Measurements from ENCODE around the gene TRIB2. TPM values are rescaled to one million over a fixed set of nuclear protein-coding genes. Genes with fewer than 3 reads are reported as not detected.
"Not testable (repeated sequence)": the region's sequence is repeated elsewhere in the genome, so short reads cannot be mapped to it uniquely, and the experiment has no call there.

TRIB2 gene
- polyA plus RNA-seq, 1 of the 3 experiments (the other 2 are of a cell fraction), result 27.5 TPM

DNA sequence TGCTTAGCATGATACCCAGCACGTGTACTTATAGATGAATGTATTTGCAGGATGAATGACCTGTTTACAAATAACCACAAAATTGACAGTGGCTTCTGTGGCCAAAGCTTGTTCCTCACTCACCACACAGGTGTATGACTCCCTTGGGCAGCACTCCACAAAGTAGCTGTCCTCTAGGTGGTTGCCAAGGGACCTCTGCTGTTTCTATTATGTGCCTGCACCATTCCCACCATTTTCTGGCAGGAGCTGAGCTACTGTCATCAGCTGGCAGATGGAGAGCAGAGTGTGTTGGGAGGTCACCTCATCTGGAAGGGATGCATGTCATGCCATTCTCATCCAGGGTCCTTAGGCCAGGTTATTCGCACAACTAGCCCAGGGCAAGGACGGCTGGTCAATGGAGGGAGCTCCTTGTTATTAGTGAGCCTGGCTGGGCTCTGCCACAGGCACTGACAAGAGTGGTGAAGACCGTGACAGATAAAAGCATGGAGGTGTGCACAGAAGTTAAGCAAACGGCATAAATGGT, 37.1 kb upstream of the TRIB2 start:
- ChIA-PET POLR2A (no interaction called here), CTCF (interaction anchor here (0.9 to 1.9 kb wide), 2 partner anchors 9 to 13 kb away, joined by 4 read pairs; no protein-coding TSS in a partner anchor)
- Histone ChIP-seq H3K27me3 (ENCODE audit: insufficient read depth) (no peaks in the 10 kb centered on the region), H3K36me3 (replicated peaks in 1 of 2; ENCODE audit: control insufficient read depth in 1 of 2, insufficient read depth in 2 of 2, low read length in 1 of 2) (no peaks in the 10 kb centered on the region), H4K20me1 (ENCODE audit: insufficient read depth) (no peaks in the 10 kb centered on the region), H2AFZ (ENCODE audit: low read depth) (no peak overlapping the region), H3K9me2 (no peaks in the 10 kb centered on the region), H3K9ac (no peak overlapping the region), H3K27ac (ENCODE audit: low read depth in 2 of 2, low read length in 1 of 2) (no peak overlapping the region), H3K4me2 (no peak overlapping the region), H3K4me1 (ENCODE audit: control insufficient read depth in 1 of 2, insufficient read depth in 2 of 2, low read depth in 1 of 2, low read length in 1 of 2) (no peaks in the 10 kb centered on the region), H3K4me3 (ENCODE audit: low read depth in 2 of 2, low read length in 1 of 2) (no peak overlapping the region), H3K9me3 (no peaks in the 10 kb centered on the region), H3F3A (replicated peaks; ENCODE audit: insufficient read depth) (no peaks in the 10 kb centered on the region), H3K79me2 (ENCODE audit: insufficient read depth) (no peaks in the 10 kb centered on the region)
- WGBS (ENCODE audit: low lambda C conversion rate), result 77% methylated on average over 5 of the region's 5 CpGs
- DNase-seq, result no peak
- TF ChIP-seq MXI1 (IDR thresholded peaks at IDR 0.05; ENCODE audit: low read depth, low read length), result no peak
- TF ChIP-seq, protein P1, sequence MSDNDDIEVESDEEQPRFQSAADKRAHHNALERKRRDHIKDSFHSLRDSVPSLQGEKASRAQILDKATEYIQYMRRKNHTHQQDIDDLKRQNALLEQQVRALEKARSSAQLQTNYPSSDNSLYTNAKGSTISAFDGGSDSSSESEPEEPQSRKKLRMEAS (IDR thresholded peaks at IDR 0.05; ENCODE audit: low read depth), result no peak
- TF ChIP-seq MEF2A (IDR thresholded peaks at IDR 0.05; ENCODE audit: borderline replicate concordance, low read depth), result no peak
- TF ChIP-seq SIN3A (IDR thresholded peaks at IDR 0.05; ENCODE audit: borderline replicate concordance, low read depth, low read length), result no peak
- TF ChIP-seq TAF1 (IDR thresholded peaks at IDR 0.05; ENCODE audit: borderline replicate concordance, low read depth, low read length), result no peak
- TF ChIP-seq RCOR1 (IDR thresholded peaks at IDR 0.05; ENCODE audit: low read length), result no peak
- TF ChIP-seq, protein P2, sequence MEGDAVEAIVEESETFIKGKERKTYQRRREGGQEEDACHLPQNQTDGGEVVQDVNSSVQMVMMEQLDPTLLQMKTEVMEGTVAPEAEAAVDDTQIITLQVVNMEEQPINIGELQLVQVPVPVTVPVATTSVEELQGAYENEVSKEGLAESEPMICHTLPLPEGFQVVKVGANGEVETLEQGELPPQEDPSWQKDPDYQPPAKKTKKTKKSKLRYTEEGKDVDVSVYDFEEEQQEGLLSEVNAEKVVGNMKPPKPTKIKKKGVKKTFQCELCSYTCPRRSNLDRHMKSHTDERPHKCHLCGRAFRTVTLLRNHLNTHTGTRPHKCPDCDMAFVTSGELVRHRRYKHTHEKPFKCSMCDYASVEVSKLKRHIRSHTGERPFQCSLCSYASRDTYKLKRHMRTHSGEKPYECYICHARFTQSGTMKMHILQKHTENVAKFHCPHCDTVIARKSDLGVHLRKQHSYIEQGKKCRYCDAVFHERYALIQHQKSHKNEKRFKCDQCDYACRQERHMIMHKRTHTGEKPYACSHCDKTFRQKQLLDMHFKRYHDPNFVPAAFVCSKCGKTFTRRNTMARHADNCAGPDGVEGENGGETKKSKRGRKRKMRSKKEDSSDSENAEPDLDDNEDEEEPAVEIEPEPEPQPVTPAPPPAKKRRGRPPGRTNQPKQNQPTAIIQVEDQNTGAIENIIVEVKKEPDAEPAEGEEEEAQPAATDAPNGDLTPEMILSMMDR (IDR thresholded peaks at IDR 0.05), result no peak
- no peak for TF ChIP-seq EP300 (IDR thresholded peaks at IDR 0.05; ENCODE audit: borderline replicate concordance in 1 of 2, low read depth in 1 of 2, low read length in 1 of 2)
- no peak for TF ChIP-seq TEAD4 (IDR thresholded peaks at IDR 0.05; ENCODE audit: borderline replicate concordance, insufficient read depth)
- TF ChIP-seq, protein P3, sequence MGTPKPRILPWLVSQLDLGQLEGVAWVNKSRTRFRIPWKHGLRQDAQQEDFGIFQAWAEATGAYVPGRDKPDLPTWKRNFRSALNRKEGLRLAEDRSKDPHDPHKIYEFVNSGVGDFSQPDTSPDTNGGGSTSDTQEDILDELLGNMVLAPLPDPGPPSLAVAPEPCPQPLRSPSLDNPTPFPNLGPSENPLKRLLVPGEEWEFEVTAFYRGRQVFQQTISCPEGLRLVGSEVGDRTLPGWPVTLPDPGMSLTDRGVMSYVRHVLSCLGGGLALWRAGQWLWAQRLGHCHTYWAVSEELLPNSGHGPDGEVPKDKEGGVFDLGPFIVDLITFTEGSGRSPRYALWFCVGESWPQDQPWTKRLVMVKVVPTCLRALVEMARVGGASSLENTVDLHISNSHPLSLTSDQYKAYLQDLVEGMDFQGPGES (IDR thresholded peaks at IDR 0.05; ENCODE audit: low read depth, low read length), result no peak
- no peak for TF ChIP-seq JUND (IDR thresholded peaks at IDR 0.05)
- no peak for TF ChIP-seq RFX5 (IDR thresholded peaks at IDR 0.05; ENCODE audit: low read length)

DNA sequence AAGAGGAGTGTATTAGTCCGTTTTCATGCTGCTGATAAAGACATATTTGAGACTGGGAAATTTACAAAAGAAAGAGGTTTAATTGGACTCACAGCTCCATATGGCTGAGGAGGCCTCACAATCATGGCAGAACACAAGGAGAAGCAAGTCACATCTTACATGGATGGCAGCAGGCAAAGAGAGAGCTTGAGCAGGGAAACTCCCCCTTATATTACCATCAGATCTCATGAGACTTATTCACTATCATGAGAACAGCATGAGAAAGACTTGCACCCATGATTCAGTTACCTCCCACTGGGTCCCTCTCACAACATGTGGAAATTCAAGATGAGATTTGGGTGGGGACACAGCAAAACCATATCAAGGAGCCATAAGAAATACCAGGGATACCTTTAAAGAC, 36.6 kb upstream of the TRIB2 start:
- H3K27ac ChIP-seq (ENCODE audit: low read depth in 2 of 2, low read length in 1 of 2); H3K27me3 ChIP-seq (ENCODE audit: insufficient read depth); H4K20me1 ChIP-seq (ENCODE audit: insufficient read depth); POLR2A ChIA-PET; H3K4me2 ChIP-seq; H3K79me2 ChIP-seq (ENCODE audit: insufficient read depth); H3K9me2 ChIP-seq; H2AFZ ChIP-seq (ENCODE audit: low read depth); H3K4me1 ChIP-seq (ENCODE audit: control insufficient read depth in 1 of 2, insufficient read depth in 2 of 2, low read depth in 1 of 2, low read length in 1 of 2); H3K36me3 ChIP-seq (replicated peaks in 1 of 2; ENCODE audit: control insufficient read depth in 1 of 2, insufficient read depth in 2 of 2, low read length in 1 of 2); DNase-seq; H3K9ac ChIP-seq; H3F3A ChIP-seq (replicated peaks; ENCODE audit: insufficient read depth); H3K4me3 ChIP-seq (ENCODE audit: low read depth in 2 of 2, low read length in 1 of 2); H3K9me3 ChIP-seq: not testable (repeated sequence)
- CTCF ChIA-PET, result interaction anchor here (0.9 to 1.9 kb wide), 2 partner anchors 9 to 14 kb away, joined by 4 read pairs; no protein-coding TSS in a partner anchor
- WGBS (ENCODE audit: low lambda C conversion rate), result 45% methylated on average over 1 of the region's 1 CpG
